ENCODE measurements around the gene GPD2. TPM values are rescaled to one million over a fixed set of nuclear protein-coding genes. Genes with fewer than 3 reads are reported as not detected.

GPD2 gene
- total and polyA plus RNA-seq, 2 of the 8 experiments (the other 6 are each of a cell fraction or from before 2014, with no cell fraction given) = 8.4 to 43.1 TPM

DNA sequence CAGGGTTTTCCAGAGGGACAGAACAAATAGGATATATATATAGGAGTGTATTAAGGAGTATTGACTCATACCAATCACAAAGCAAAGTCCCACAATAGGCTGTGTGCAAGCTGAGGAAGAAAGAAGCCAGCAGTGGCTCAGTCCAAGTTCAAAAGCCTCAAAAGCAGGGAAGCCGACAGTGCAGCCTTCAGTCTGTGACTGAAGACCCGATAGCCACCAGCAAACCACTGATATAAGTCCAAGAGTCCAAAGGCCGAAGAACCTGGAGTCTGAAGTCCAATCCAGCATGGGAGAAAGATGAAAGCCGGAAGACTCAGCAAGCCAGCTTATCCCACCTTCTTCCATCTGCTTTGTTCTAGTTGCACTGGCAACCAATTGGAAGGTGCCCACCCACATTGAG is 39.0 kb upstream of the GPD2 start:
- no peak overlapping the region for H3K9ac ChIP-seq (replicated peaks in 1 of 4; ENCODE audit: extremely low read depth in 1 of 4, low read depth in 3 of 4, low read length in 3 of 4)
- TF ChIP-seq CEBPB (IDR thresholded peaks at IDR 0.05; ENCODE audit: low read depth, low read length) (no peak), NANOG (IDR thresholded peaks at IDR 0.05; ENCODE audit: insufficient read depth, low read depth, low read length, poor library complexity, severe bottlenecking) (no peak)

More for the DNA sequence above, 39.0 kb upstream of the GPD2 start:
- Histone ChIP-seq H2BK15ac (ENCODE audit: low read length) (no peak overlapping the region), H3K4ac (replicated peaks; ENCODE audit: insufficient read length, low read depth, low read length) (no peak overlapping the region), H4K5ac (ENCODE audit: insufficient read length, low read depth, low read length) (no peak overlapping the region), H2BK12ac (ENCODE audit: low read depth, low read length) (no peak overlapping the region), H2BK20ac (ENCODE audit: low read length) (no peak overlapping the region), H4K91ac (replicated peaks; ENCODE audit: insufficient read length, low read length) (no peak overlapping the region), H3K36me3 (ENCODE audit: control insufficient read depth in 2 of 4, insufficient read depth in 4 of 4, low read length in 3 of 4) (no peaks in the 10 kb centered on the region), H2BK5ac (ENCODE audit: low read depth, low read length) (no peak overlapping the region), H3K79me2 (ENCODE audit: control insufficient read depth in 1 of 2, insufficient read depth in 2 of 2, low read length in 2 of 2) (no peaks in the 10 kb centered on the region), H3K4me2 (ENCODE audit: insufficient read depth in 1 of 2, low read depth in 2 of 2, low read length in 2 of 2) (no peak overlapping the region), H3K79me1 (ENCODE audit: low read depth, low read length) (no peaks in the 10 kb centered on the region), H3K23me2 (ENCODE audit: low read depth, low read length) (peaks cover 3% of the 10 kb centered on the region), H4K20me1 (replicated peaks in 1 of 2; ENCODE audit: control insufficient read depth in 1 of 2, insufficient read depth in 2 of 2, low read length in 2 of 2) (no peaks in the 10 kb centered on the region), H3K23ac (ENCODE audit: insufficient read length) (no peak overlapping the region), H2AK5ac (ENCODE audit: low read depth, low read length) (no peak overlapping the region), H3K27ac (ENCODE audit: low read depth, low read length) (no peak overlapping the region), H3K56ac (replicated peaks; ENCODE audit: insufficient read length, low read depth, low read length) (no peak overlapping the region), H4K8ac (ENCODE audit: extremely low read depth, insufficient read depth, low read length) (no peak overlapping the region), H2AFZ (ENCODE audit: low read length) (no peak overlapping the region), H2BK120ac (replicated peaks; ENCODE audit: low read depth, low read length) (no peak overlapping the region), H3K18ac (ENCODE audit: extremely low read depth, low read length) (no peak overlapping the region), H3K27me3 (replicated peaks in 1 of 4; ENCODE audit: control insufficient read depth in 3 of 4, extremely low read depth in 1 of 4, insufficient read depth in 3 of 4, low read length in 3 of 4) (peaks cover 0 to 6% (median 5%) of the 10 kb centered on the region in 4 experiments; a peak in 4 of 7 replicates), H3K4me3 (ENCODE audit: extremely low read depth in 1 of 4, insufficient read depth in 2 of 4, low read depth in 3 of 4, low read length in 4 of 4) (no peak overlapping the region), H3K9me3 (ENCODE audit: insufficient read depth in 2 of 2, low read depth in 1 of 2, low read length in 1 of 2) (no peaks in the 10 kb centered on the region), H3K14ac (ENCODE audit: insufficient read length) (no peak overlapping the region), H3K4me1 (replicated peaks in 1 of 4; ENCODE audit: control insufficient read depth in 3 of 4, insufficient read depth in 4 of 4, low read length in 3 of 4) (peaks cover 0 to 4% (median 2%) of the 10 kb centered on the region in 4 experiments; a peak in 3 of 7 replicates)
- 89% methylated on average over 4 of the region's 4 CpGs; no CpG with 5 or more reads in 1 of the 2 experiments for WGBS, 2 experiments (ENCODE audit: extremely low coverage in 1 of 2, insufficient coverage in 1 of 2, insufficient read length in 1 of 2, insufficient replicate concordance in 2 of 2, low coverage in 1 of 2, low lambda C conversion rate in 2 of 2, missing lambda C conversion rate in 1 of 2)
- POLR2A ChIA-PET (ENCODE audit: partially characterized antibody) = no interaction called here
- CTCF ChIA-PET (ENCODE audit: partially characterized antibody) = no interaction called here
- DNase-seq (ENCODE audit: low read depth in 1 of 2, low spot score in 2 of 2) = no peak
- FAIRE-seq = no peak

Measured in H1 (cell line).